Stimulated activated memory B cell treated with anti-CD40 and anti-IgM and Interleukin-4, amounts not matched to agents 10 μg/mL and 1 μg/mL and 100 μg/mL, for 72 hours (primary cell): ENCODE data around the gene MAMLD1.

Experiments
- ATAC-seq: fragments of 150-1000 bp; cut with Tn5 transposase; 2 replicates; pipeline ENCODE4 v1.10.0; 2021
- H3K27ac Mint-ChIP-seq: one replicate; pipeline ENCODE4 v1.8.0; 2022; ENCODE audit warnings: mild to moderate bottlenecking, mixed read lengths
- H3K27me3 Mint-ChIP-seq: one replicate; pipeline ENCODE4 v1.8.0; 2022; ENCODE audit warnings: mixed read lengths
- H3K36me3 Mint-ChIP-seq: one replicate; pipeline ENCODE4 v1.8.0; 2022; ENCODE audit warnings: mixed read lengths
- H3K4me1 Mint-ChIP-seq: one replicate; pipeline ENCODE4 v1.8.0; 2022; ENCODE audit warnings: mixed read lengths
- H3K4me3 Mint-ChIP-seq: one replicate; pipeline ENCODE4 v1.8.0; 2022; ENCODE audit warnings: mild to moderate bottlenecking, moderate library complexity, mixed read lengths
- H3K9me3 Mint-ChIP-seq: one replicate; pipeline ENCODE4 v1.8.0; 2022; ENCODE audit warnings: mixed read lengths

The MAMLD1 gene

GRCh38 chrX:150506486-150506885, 143.4 kb downstream of the MAMLD1 start:
- H3K9me3 Mint-ChIP-seq = no peaks in the 10 kb centered on the region
- no peak for ATAC-seq
- H3K27ac Mint-ChIP-seq = no peak overlapping the region
- no peaks in the 10 kb centered on the region for H3K27me3 Mint-ChIP-seq
- H3K4me3 Mint-ChIP-seq = no peak overlapping the region
- no peaks in the 10 kb centered on the region for H3K4me1 Mint-ChIP-seq
- H3K36me3 Mint-ChIP-seq = no peaks in the 10 kb centered on the region

GRCh38 chrX:150507251-150507856, 144.2 kb downstream of the MAMLD1 start:
- no peak overlapping the region for H3K27ac Mint-ChIP-seq
- H3K36me3 Mint-ChIP-seq = no peaks in the 10 kb centered on the region
- no peaks in the 10 kb centered on the region for H3K27me3 Mint-ChIP-seq
- H3K9me3 Mint-ChIP-seq = no peaks in the 10 kb centered on the region
- no peaks in the 10 kb centered on the region for H3K4me1 Mint-ChIP-seq
- ATAC-seq = no peak
- H3K4me3 Mint-ChIP-seq = no peak overlapping the region

GRCh38 chrX:150508018-150508417, 144.9 kb downstream of the MAMLD1 start:
- no peak overlapping the region for H3K4me3 Mint-ChIP-seq
- H3K27ac Mint-ChIP-seq = no peak overlapping the region
- ATAC-seq = no peak
- H3K27me3 Mint-ChIP-seq = no peaks in the 10 kb centered on the region
- no peaks in the 10 kb centered on the region for H3K9me3 Mint-ChIP-seq
- H3K36me3 Mint-ChIP-seq = no peaks in the 10 kb centered on the region
- H3K4me1 Mint-ChIP-seq = no peaks in the 10 kb centered on the region

DNA sequence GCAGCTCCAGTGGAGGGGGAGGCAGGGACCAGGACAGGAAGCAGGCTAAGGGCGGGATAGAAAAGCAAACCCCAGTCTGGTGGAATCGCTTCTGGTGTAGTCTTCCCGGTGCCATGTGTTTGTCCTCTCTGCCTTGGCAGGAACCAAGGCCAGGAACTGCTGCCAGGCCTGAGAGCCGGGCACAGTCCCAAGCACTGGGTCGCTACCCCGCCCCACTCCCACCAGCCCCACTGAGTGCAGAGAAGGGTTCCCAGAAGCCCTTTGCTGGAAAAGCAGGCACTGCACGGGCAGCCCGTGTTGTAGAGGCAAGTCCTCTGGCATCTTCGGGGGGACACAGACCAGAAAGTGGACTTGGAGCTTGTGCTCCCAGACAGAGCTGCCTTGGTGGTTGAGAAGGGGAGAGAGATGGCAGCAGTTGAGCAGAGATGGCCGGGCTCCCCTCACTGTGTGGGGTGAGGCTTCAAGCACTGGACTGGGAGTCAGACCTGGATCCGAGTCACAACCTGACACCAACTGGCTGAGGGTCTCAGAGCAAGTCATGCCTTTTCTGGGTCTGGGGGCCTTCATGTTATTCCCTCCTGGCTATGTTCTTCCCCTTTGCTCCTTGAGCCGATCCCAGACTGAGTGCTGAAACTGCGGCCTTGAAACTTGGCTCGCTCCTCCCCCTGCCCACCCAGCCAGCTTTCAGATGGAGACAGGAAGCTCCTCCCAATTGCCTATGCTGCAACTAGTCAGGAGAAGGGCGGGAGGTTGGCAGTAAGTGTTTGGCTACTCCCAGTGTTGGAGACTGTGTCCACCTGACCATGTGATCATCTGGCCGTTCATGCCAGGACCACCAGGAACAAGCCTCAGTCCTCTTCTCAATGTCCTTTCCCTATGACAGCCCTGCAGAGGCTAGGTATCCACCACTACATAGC, 145.6 kb downstream of the MAMLD1 start:
- ATAC-seq = no peak
- no peaks in the 10 kb centered on the region for H3K27me3 Mint-ChIP-seq
- no peak overlapping the region for H3K4me3 Mint-ChIP-seq
- H3K36me3 Mint-ChIP-seq = no peaks in the 10 kb centered on the region
- H3K4me1 Mint-ChIP-seq = no peaks in the 10 kb centered on the region
- no peak overlapping the region for H3K27ac Mint-ChIP-seq
- no peaks in the 10 kb centered on the region for H3K9me3 Mint-ChIP-seq

GRCh38 chrX:150509703-150510102, 146.6 kb downstream of the MAMLD1 start:
- H3K4me3 Mint-ChIP-seq = no peak overlapping the region
- H3K27me3 Mint-ChIP-seq = peaks cover 1% of the 10 kb centered on the region
- no peak overlapping the region for H3K27ac Mint-ChIP-seq
- no peaks in the 10 kb centered on the region for H3K36me3 Mint-ChIP-seq
- no peaks in the 10 kb centered on the region for H3K9me3 Mint-ChIP-seq
- ATAC-seq = no peak
- no peaks in the 10 kb centered on the region for H3K4me1 Mint-ChIP-seq

- Mint-ChIP-seq H3K27ac (no peak overlapping the region), H3K4me1 (no peaks in the 10 kb centered on the region), H3K4me3 (no peak overlapping the region), H3K36me3 (no peaks in the 10 kb centered on the region), H3K27me3 (peaks cover 27% of the 10 kb centered on the region), H3K9me3 (no peaks in the 10 kb centered on the region)
- no peak for ATAC-seq
These were observed 149.4 kb downstream of the MAMLD1 start for GRCh38 chrX:150512461-150512901.

- peaks cover 27% of the 10 kb centered on the region for H3K27me3 Mint-ChIP-seq
- H3K36me3 Mint-ChIP-seq = no peaks in the 10 kb centered on the region
- no peaks in the 10 kb centered on the region for H3K9me3 Mint-ChIP-seq
- no peaks in the 10 kb centered on the region for H3K4me1 Mint-ChIP-seq
- no peak overlapping the region for H3K27ac Mint-ChIP-seq
- no peak overlapping the region for H3K4me3 Mint-ChIP-seq
- no peak for ATAC-seq
These were observed 150.4 kb downstream of the MAMLD1 start for GRCh38 chrX:150513544-150513943.

- no peak overlapping the region for H3K27ac Mint-ChIP-seq
- H3K36me3 Mint-ChIP-seq = no peaks in the 10 kb centered on the region
- H3K4me1 Mint-ChIP-seq = no peaks in the 10 kb centered on the region
- H3K9me3 Mint-ChIP-seq = no peaks in the 10 kb centered on the region
- peaks cover 27% of the 10 kb centered on the region for H3K27me3 Mint-ChIP-seq
- ATAC-seq = no peak
- no peak overlapping the region for H3K4me3 Mint-ChIP-seq
These were observed 151.3 kb downstream of the MAMLD1 start for GRCh38 chrX:150514462-150514861.

GRCh38 chrX:150515801-150516200, 152.7 kb downstream of the MAMLD1 start:
- Mint-ChIP-seq H3K27me3 (peaks cover 27% of the 10 kb centered on the region), H3K9me3 (no peaks in the 10 kb centered on the region), H3K36me3 (no peaks in the 10 kb centered on the region), H3K4me1 (no peaks in the 10 kb centered on the region), H3K4me3 (no peak overlapping the region), H3K27ac (no peak overlapping the region)
- ATAC-seq = no peak

DNA sequence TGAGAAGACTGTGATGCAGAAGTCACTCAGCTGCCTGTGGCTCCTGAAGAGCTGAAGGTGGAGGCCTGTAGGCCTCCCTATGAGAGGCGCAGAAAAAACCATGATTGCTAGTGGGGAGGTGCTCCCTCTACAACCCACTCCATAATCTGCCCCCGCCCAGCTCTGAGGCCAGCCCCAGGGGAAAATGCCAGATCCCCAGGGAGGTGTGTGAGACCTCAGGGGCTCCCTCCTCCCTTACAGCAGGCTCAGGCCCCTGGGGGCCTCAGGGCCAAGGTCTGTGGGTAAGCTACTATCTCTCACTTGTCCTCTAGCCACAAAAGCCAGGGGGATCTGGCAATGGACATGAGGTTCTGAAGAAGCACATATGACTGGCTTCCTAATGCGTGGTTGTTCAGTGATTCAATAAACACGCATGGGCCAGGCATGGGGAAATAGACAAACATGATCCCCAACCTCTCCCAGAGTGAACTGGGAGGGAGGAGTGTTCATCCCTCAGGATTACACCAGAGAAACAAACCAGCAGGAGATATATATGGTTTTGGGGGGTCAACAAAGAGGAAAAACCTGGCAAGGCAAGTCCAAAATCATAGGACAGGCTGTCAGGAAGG, 154.3 kb downstream of the MAMLD1 start:
- H3K27me3 Mint-ChIP-seq = peaks cover 27% of the 10 kb centered on the region
- no peak for ATAC-seq
- H3K9me3 Mint-ChIP-seq = no peaks in the 10 kb centered on the region
- H3K4me1 Mint-ChIP-seq = no peaks in the 10 kb centered on the region
- H3K4me3 Mint-ChIP-seq = no peak overlapping the region
- H3K27ac Mint-ChIP-seq = no peak overlapping the region
- no peaks in the 10 kb centered on the region for H3K36me3 Mint-ChIP-seq

DNA sequence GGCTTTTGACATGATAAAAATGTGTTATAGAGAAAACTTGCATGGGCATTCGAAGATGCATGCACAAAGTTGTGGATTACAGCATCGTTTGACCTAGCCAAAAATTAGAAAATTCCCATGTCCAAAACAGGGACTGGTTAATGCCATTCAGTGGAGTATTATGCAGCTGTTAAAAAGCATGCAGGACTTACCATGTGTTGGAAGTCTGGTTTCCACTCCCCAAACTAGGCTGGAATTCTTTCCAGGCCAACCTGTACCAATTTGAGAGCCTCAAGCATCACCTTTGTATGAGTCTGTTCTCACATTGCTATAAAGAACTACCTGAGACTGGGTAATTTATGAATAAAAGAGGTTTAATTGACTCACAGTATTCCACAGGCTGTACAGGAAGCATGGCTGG, 159.4 kb downstream of the MAMLD1 start:
- Mint-ChIP-seq H3K27me3 (no peaks in the 10 kb centered on the region), H3K9me3 (no peaks in the 10 kb centered on the region), H3K36me3 (no peaks in the 10 kb centered on the region), H3K27ac (no peak overlapping the region), H3K4me3 (no peak overlapping the region), H3K4me1 (no peaks in the 10 kb centered on the region)
- ATAC-seq = no peak

GRCh38 chrX:150525061-150525919, 162.2 kb downstream of the MAMLD1 start:
- ATAC-seq = no peak
- no peak overlapping the region for H3K4me3 Mint-ChIP-seq
- H3K36me3 Mint-ChIP-seq = no peaks in the 10 kb centered on the region
- H3K27ac Mint-ChIP-seq = no peak overlapping the region
- no peaks in the 10 kb centered on the region for H3K9me3 Mint-ChIP-seq
- H3K4me1 Mint-ChIP-seq = no peaks in the 10 kb centered on the region
- H3K27me3 Mint-ChIP-seq = no peaks in the 10 kb centered on the region

DNA sequence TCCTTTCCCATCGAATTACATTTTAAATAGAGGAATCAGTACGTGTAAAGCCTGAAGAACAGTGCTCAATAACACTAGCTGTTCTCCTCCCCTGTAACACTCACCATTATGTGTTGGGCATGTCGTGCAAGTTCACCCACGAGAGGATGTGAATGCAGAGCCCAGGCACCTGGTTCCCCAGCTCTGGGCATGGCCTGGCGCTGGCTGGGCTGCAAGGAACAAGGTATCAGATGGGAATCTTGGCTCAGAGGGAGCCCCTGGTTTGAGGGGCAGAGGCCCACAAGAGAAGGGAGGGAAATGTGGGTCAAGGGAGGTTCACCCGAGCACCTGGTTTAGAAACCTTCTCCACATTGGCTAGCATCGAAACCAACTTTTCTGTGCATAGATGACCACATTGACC, 163.6 kb downstream of the MAMLD1 start:
- H3K36me3 Mint-ChIP-seq = no peaks in the 10 kb centered on the region
- ATAC-seq = no peak
- no peak overlapping the region for H3K27ac Mint-ChIP-seq
- no peak overlapping the region for H3K4me3 Mint-ChIP-seq
- no peaks in the 10 kb centered on the region for H3K4me1 Mint-ChIP-seq
- no peaks in the 10 kb centered on the region for H3K27me3 Mint-ChIP-seq
- H3K9me3 Mint-ChIP-seq = no peaks in the 10 kb centered on the region

- H3K27ac Mint-ChIP-seq = no peak overlapping the region
- H3K27me3 Mint-ChIP-seq = no peaks in the 10 kb centered on the region
- no peaks in the 10 kb centered on the region for H3K9me3 Mint-ChIP-seq
- ATAC-seq = no peak
- no peaks in the 10 kb centered on the region for H3K4me1 Mint-ChIP-seq
- no peak overlapping the region for H3K4me3 Mint-ChIP-seq
- no peaks in the 10 kb centered on the region for H3K36me3 Mint-ChIP-seq
These were observed 164.0 kb downstream of the MAMLD1 start for GRCh38 chrX:150527108-150527507.

DNA sequence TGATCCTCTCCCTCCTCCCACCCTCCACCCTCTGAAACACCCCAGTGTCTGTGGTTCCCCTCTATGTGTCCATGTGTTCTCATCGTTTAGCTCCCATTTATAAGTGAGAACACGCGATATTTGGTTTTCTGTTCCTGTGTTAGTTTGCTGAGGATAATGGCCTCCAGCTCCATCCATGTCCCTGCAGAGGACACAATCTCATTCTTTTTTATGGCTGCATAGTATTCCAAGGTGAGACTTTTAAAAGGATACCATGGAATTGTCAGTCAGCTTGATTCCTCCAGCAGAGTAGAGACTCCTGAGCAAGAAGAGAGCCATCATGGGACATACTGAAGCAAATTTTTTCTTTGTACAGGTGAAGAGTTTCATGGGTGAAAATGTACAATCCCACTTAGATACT, 166.5 kb downstream of the MAMLD1 start:
- ATAC-seq = no peak
- Mint-ChIP-seq H3K9me3 (peaks cover 10% of the 10 kb centered on the region), H3K27ac (no peak overlapping the region), H3K27me3 (no peaks in the 10 kb centered on the region), H3K36me3 (peaks cover 11% of the 10 kb centered on the region), H3K4me3 (no peak overlapping the region), H3K4me1 (no peaks in the 10 kb centered on the region)
